ENCODE data around the gene TDRD10. TPM values are rescaled to one million over a fixed set of nuclear protein-coding genes. Genes with fewer than 3 reads are reported as not detected.

The TDRD10 gene
- polyA plus RNA-seq, 1 experiment, result not detected

DNA sequence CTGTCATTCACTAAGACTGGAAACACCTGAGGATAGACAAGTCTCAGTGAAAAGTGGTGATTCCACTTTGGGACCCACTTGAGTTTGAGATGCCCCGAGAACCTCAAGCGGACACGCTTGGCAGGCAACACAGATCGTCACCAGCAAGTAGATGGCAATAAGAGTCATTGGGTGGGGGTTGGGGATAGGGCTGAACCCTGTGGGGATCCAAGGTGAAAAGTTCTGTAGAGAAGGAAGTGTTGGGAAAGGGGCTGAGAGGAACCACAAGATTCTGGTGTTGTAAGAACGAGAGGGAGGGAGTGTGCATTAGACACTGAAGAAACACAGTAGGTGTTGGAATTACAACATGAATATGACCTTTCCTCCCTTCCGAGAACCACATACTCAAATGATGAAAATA is 45.4 kb upstream of the TDRD10 start:
- TF ChIP-seq, protein P1, sequence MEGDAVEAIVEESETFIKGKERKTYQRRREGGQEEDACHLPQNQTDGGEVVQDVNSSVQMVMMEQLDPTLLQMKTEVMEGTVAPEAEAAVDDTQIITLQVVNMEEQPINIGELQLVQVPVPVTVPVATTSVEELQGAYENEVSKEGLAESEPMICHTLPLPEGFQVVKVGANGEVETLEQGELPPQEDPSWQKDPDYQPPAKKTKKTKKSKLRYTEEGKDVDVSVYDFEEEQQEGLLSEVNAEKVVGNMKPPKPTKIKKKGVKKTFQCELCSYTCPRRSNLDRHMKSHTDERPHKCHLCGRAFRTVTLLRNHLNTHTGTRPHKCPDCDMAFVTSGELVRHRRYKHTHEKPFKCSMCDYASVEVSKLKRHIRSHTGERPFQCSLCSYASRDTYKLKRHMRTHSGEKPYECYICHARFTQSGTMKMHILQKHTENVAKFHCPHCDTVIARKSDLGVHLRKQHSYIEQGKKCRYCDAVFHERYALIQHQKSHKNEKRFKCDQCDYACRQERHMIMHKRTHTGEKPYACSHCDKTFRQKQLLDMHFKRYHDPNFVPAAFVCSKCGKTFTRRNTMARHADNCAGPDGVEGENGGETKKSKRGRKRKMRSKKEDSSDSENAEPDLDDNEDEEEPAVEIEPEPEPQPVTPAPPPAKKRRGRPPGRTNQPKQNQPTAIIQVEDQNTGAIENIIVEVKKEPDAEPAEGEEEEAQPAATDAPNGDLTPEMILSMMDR (IDR thresholded peaks at IDR 0.05; ENCODE audit: insufficient read depth, low read depth, low read length), result no peak
- Histone ChIP-seq H3K4me3 (ENCODE audit: low read depth, low read length) (no peak overlapping the region), H3K36me3 (ENCODE audit: control insufficient read depth, insufficient read depth, low read length) (peaks cover 3% of the 10 kb centered on the region; the same call in 1 of the 2 replicates), H3K27me3 (ENCODE audit: control insufficient read depth, insufficient read depth, low read length) (no peaks in the 10 kb centered on the region)
- CTCF ChIA-PET, result interaction anchor here (1.9 kb wide), 1 partner anchor 13 kb away, joined by 6 read pairs; no protein-coding TSS in a partner anchor
- DNase-seq (ENCODE audit: low read depth), result no peak
- POLR2A ChIA-PET, result no interaction called here

DNA sequence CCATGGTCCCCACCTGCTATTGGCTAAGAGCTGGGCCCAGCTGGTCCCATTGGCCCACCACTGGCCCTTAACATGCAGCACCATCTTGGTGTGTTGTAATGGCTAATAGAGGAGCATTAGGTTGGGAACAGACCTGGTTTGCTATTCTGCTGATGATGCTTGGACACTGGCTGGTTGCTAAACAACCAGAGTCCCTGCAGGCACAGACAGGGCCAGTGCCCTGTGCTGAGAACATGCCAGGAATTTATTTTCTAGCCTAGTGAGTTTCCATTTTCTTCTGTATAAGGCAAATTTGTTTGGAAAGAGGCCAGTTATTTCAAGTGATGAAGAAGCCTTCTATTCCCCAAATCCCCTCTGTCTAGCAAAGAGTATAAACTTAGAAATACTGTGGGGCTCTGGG is 42.9 kb upstream of the TDRD10 start:
- CTCF ChIA-PET, result no interaction called here
- TF ChIP-seq, protein P1 (IDR thresholded peaks at IDR 0.05; ENCODE audit: insufficient read depth, low read depth, low read length), result no peak

DNA sequence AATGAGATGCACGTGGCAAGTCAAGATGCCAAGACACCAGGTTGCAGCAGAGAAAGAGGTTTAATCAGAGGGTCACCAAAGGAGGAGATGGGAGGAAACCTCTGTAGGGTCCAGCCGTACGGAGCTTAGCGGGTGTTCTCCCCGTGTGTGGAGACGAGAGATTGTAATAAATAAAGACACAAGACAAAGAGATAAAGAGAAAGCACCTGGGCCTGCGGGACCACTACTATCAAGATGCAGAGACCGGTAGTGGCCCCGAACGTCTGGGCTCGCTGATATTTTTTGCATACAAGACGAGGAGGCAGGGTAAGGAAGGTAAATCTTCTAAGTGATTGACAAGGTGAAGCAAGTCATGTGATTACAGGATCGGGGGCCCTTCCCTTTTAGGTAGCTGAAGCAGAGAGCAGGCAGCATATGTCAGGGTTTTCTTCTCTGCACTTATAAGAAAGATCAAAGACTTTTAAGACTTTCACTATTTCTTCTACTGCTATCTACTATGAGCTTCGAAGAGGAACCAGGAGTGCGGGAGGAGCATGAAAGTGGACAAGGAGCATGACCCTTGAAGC is 41.2 kb upstream of the TDRD10 start:
- CTCF ChIA-PET, result interaction anchor here (1.2 to 1.5 kb wide), 2 partner anchors 19 to 54 kb away, joined by 4 to 6 read pairs; no protein-coding TSS in a partner anchor
- TF ChIP-seq, protein P1 (IDR thresholded peaks at IDR 0.05; ENCODE audit: insufficient read depth, low read depth, low read length), result no peak
- POLR2A ChIA-PET, result no interaction called here
- Histone ChIP-seq H3K4me3 (ENCODE audit: low read depth, low read length) (no peak overlapping the region), H3K27me3 (ENCODE audit: control insufficient read depth, insufficient read depth, low read length) (no peaks in the 10 kb centered on the region), H3K36me3 (ENCODE audit: control insufficient read depth, insufficient read depth, low read length) (0 out of 2 replicates have a peak, but pooled peaks cover 6% of the 10 kb centered on the region)
- no peak for DNase-seq (ENCODE audit: low read depth)

More for the DNA sequence above, 42.9 kb upstream of the TDRD10 start:
- Histone ChIP-seq H3K27me3 (ENCODE audit: control insufficient read depth, insufficient read depth, low read length) (no peaks in the 10 kb centered on the region), H3K36me3 (ENCODE audit: control insufficient read depth, insufficient read depth, low read length) (peaks cover 3% of the 10 kb centered on the region; the same call in 1 of the 2 replicates), H3K4me3 (ENCODE audit: low read depth, low read length) (no peak overlapping the region)
- POLR2A ChIA-PET, result no interaction called here
- no peak for DNase-seq (ENCODE audit: low read depth)

DNA sequence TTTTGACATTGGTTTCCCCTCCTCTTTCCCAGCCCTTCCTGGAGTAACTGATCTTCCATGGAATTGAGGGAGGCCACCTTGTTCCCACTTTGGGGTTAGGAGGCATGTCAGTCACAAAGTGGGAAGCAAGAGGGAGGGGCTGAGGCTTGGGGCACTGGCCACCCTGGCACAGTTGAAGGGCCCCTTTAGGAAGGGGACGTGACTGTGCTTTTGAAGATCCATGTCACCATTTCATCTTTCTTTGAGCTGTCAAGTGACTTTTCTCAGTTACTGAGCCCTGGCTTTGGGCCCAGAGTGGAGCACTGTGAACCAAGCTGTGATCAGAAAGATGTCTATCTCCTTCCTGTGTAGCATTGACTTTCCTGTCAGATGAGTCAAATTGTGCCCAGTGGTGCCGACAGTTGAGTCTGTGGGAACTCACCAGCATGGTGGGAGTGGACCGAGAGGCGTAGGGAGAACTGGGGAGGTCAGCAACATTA is 38.5 kb upstream of the TDRD10 start:
- Histone ChIP-seq H3K27me3 (ENCODE audit: control insufficient read depth, insufficient read depth, low read length) (no peaks in the 10 kb centered on the region), H3K36me3 (ENCODE audit: control insufficient read depth, insufficient read depth, low read length) (0 out of 2 replicates have a peak, but pooled peaks cover 6% of the 10 kb centered on the region), H3K4me3 (ENCODE audit: low read depth, low read length) (no peak overlapping the region)
- POLR2A ChIA-PET, result interaction anchor here (0.5 to 0.6 kb wide), 4 partner anchors 12 to 516 kb away, joined by 3 to 5 read pairs (median 4); no protein-coding TSS in a partner anchor
- no peak for DNase-seq (ENCODE audit: low read depth)
- CTCF ChIA-PET, result interaction anchor here (0.6 to 1.9 kb wide), 6 partner anchors 12 to 130 kb away, joined by 3 to 6 read pairs (median 4); no protein-coding TSS in a partner anchor
- TF ChIP-seq, protein P1 (IDR thresholded peaks at IDR 0.05; ENCODE audit: insufficient read depth, low read depth, low read length), result no peak

DNA sequence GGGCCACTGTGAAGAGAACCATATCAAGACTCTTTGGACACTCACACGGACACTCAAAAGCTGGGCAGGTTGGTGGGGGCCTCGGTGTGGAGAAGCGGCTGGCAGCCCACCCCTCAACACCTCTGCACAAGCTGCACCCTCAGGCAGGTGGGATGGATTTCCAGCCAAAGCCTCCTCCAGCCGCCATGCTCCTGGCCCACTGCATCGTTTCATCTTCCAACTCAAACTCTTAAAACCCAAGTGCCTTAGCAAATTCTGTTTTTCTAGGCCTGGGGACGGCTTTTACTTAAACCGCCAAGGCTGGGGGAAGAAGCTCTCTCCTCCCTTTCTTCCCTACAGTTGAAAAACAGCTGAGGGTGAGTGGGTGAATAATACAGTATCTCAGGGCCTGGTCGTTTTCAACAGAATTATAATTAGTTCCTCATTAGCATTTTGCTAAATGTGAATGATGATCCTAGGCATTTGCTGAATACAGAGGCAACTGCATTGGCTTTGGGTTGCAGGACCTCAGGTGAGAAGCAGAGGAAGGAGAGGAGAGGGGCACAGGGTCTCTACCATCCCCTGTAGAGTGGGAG is 36.3 kb upstream of the TDRD10 start:
- Histone ChIP-seq H3K27me3 (ENCODE audit: control insufficient read depth, insufficient read depth, low read length) (no peaks in the 10 kb centered on the region), H3K36me3 (ENCODE audit: control insufficient read depth, insufficient read depth, low read length) (0 out of 2 replicates have a peak, but pooled peaks cover 6% of the 10 kb centered on the region), H3K4me3 (ENCODE audit: low read depth, low read length) (no peak overlapping the region)
- TF ChIP-seq, protein P1 (IDR thresholded peaks at IDR 0.05; ENCODE audit: insufficient read depth, low read depth, low read length), result no peak
- POLR2A ChIA-PET, result no interaction called here
- CTCF ChIA-PET, result interaction anchor here (0.6 to 1.3 kb wide), 4 partner anchors 9 to 193 kb away, joined by 3 to 4 read pairs (median 3); no protein-coding TSS in a partner anchor
- no peak for DNase-seq (ENCODE audit: low read depth)
